ENCODE results near the gene DOCK8. TPM values are rescaled to one million over a fixed set of nuclear protein-coding genes. Genes with fewer than 3 reads are reported as not detected.

DOCK8 gene
- total and polyA plus RNA-seq, 2 of the 13 experiments (the other 11 are each of a cell fraction or from before 2014, with no cell fraction given): 0.28 to 0.38 TPM

DNA sequence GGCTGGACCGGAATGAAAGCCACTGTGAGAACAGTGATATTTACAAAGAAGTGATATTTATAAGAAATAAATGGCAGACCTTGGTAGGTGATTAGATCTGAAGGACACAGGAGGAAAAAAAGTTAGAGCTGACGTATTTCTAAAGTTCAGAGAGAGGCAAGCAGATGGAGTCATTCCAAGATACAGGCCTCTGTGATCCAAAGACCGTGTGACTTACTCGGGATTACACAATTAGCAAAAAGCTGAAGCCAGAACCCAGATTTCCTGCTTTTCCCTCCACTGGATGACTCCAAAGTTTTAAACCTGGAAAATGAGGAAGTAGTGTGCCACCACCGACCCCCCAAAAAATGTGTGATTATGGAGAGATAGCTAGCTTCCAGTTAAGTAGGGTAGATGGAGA lies 3.1 kb upstream of the DOCK8 start (continued):
- TF ChIP-seq RERE (CRISPR knock-in tag; IDR thresholded peaks at IDR 0.05; ENCODE audit: low read depth): no peak

- DNase-seq (ENCODE audit: low spot score) (no peak), FAIRE-seq (no peak), ATAC-seq (no peak)
- Histone ChIP-seq H3K36me3 (replicated peaks in 1 of 2; ENCODE audit: control insufficient read depth in 1 of 2, insufficient read depth in 2 of 2, low read length in 2 of 2) (no peaks in the 10 kb centered on the region), H3K9me3 (ENCODE audit: low read length) (no peaks in the 10 kb centered on the region), H3K9ac (ENCODE audit: insufficient read depth, low read depth, low read length) (no peak overlapping the region), H3K4me2 (ENCODE audit: low read depth, low read length) (no peak overlapping the region), H3K27me3 (ENCODE audit: control insufficient read depth in 1 of 2, insufficient read depth in 2 of 2, low read length in 2 of 2) (peaks cover 0 to 23% of the 10 kb centered on the region in 2 experiments; a peak in 2 of 5 replicates), H3K27ac (ENCODE audit: extremely low read length, insufficient read depth, low read length) (no peak overlapping the region), H3K79me2 (ENCODE audit: insufficient read depth, low read length) (no peaks in the 10 kb centered on the region), H3K4me3 (replicated peaks in 1 of 3; ENCODE audit: insufficient read depth in 1 of 3, low read depth in 2 of 3, low read length in 3 of 3) (no peak overlapping the region), H3K4me1 (ENCODE audit: insufficient read depth, low read length) (peaks cover 8% of the 10 kb centered on the region; the same call in 1 of the 2 replicates), H2AFZ (ENCODE audit: low read length) (no peak overlapping the region), H4K20me1 (ENCODE audit: insufficient read depth, low read length) (no peaks in the 10 kb centered on the region)
- no TSS peak for BruUV-seq (replicated peaks)
- in situ Hi-C loops (cut with HindIII; ENCODE audit: extremely low pct_ligation_motif_present, low pct_unique_long_range_greater_than_20kb): no loop called here
- ChIA-PET POLR2A (no interaction called here), CTCF (ENCODE audit: low intra/inter-chr PET ratio, low total read pairs) (no interaction called here)
- WGBS (ENCODE audit: low lambda C conversion rate): 59% methylated on average over 3 of the region's 3 CpGs
- no peak for TF ChIP-seq ATF1 (CRISPR knock-in tag; IDR thresholded peaks at IDR 0.05)
- TF ChIP-seq ZKSCAN5 (CRISPR knock-in tag; IDR thresholded peaks at IDR 0.05): no peak
- no peak for TF ChIP-seq ZNF737 (CRISPR knock-in tag; IDR thresholded peaks at IDR 0.05; ENCODE audit: borderline replicate concordance)
- TF ChIP-seq, protein P1, sequence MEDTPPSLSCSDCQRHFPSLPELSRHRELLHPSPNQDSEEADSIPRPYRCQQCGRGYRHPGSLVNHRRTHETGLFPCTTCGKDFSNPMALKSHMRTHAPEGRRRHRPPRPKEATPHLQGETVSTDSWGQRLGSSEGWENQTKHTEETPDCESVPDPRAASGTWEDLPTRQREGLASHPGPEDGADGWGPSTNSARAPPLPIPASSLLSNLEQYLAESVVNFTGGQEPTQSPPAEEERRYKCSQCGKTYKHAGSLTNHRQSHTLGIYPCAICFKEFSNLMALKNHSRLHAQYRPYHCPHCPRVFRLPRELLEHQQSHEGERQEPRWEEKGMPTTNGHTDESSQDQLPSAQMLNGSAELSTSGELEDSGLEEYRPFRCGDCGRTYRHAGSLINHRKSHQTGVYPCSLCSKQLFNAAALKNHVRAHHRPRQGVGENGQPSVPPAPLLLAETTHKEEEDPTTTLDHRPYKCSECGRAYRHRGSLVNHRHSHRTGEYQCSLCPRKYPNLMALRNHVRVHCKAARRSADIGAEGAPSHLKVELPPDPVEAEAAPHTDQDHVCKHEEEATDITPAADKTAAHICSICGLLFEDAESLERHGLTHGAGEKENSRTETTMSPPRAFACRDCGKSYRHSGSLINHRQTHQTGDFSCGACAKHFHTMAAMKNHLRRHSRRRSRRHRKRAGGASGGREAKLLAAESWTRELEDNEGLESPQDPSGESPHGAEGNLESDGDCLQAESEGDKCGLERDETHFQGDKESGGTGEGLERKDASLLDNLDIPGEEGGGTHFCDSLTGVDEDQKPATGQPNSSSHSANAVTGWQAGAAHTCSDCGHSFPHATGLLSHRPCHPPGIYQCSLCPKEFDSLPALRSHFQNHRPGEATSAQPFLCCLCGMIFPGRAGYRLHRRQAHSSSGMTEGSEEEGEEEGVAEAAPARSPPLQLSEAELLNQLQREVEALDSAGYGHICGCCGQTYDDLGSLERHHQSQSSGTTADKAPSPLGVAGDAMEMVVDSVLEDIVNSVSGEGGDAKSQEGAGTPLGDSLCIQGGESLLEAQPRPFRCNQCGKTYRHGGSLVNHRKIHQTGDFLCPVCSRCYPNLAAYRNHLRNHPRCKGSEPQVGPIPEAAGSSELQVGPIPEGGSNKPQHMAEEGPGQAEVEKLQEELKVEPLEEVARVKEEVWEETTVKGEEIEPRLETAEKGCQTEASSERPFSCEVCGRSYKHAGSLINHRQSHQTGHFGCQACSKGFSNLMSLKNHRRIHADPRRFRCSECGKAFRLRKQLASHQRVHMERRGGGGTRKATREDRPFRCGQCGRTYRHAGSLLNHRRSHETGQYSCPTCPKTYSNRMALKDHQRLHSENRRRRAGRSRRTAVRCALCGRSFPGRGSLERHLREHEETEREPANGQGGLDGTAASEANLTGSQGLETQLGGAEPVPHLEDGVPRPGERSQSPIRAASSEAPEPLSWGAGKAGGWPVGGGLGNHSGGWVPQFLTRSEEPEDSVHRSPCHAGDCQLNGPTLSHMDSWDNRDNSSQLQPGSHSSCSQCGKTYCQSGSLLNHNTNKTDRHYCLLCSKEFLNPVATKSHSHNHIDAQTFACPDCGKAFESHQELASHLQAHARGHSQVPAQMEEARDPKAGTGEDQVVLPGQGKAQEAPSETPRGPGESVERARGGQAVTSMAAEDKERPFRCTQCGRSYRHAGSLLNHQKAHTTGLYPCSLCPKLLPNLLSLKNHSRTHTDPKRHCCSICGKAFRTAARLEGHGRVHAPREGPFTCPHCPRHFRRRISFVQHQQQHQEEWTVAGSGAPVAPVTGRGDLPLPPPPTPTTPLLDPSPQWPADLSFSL (CRISPR knock-in tag; IDR thresholded peaks at IDR 0.05): no peak
- TF ChIP-seq FOXA1 (IDR thresholded peaks at IDR 0.05): no peak
- no peak for TF ChIP-seq FOXA1 (CRISPR knock-in tag; IDR thresholded peaks at IDR 0.05)
- no peak for TF ChIP-seq TCF7 (IDR thresholded peaks at IDR 0.05; ENCODE audit: low read depth)
- no peak for TF ChIP-seq ZSCAN29 (CRISPR knock-in tag; conservative IDR thresholded peaks at IDR 0.05)
- TF ChIP-seq GABPA (IDR thresholded peaks at IDR 0.05; ENCODE audit: low read depth, low read length): no peak
- TF ChIP-seq GABPA (CRISPR knock-in tag; IDR thresholded peaks at IDR 0.05; ENCODE audit: low read depth): no peak
- intact Hi-C loops (cut with micrococcal nuclease; ENCODE audit: unreplicated experiment): no loop called here
Measured at GRCh38 chr9:212297-212696, 2.4 kb upstream of the DOCK8 start.
